Smooth muscle cell (in vitro differentiated cells): ENCODE measurements around the gene DYRK1A. TPM values are rescaled to one million over a fixed set of nuclear protein-coding genes. Genes with fewer than 3 reads are reported as not detected.
"Not testable (repeated sequence)": the region's sequence is repeated elsewhere in the genome, so short reads cannot be mapped to it uniquely, and the experiment has no call there.

Experiments used
- DNase-seq: peaks from one replicate; lab custom pipeline; 2025; ENCODE audit not compliant: unreplicated experiment; lab: John Stamatoyannopoulos, UW
- H2AFZ ChIP-seq: fragments of 200-600 bp; sonication (generic); 2 replicates; pipeline ENCODE4 v1.6.0; 2016; ENCODE audit warnings: antibody characterized with exemption, low read depth, mild to moderate bottlenecking
- H3F3A ChIP-seq: fragments of 200-600 bp; sonication (generic); 2 replicates; pipeline ENCODE4 v1.6.0; 2017; ENCODE audit warnings: antibody characterized with exemption, low read depth
- H3K27ac ChIP-seq: fragments of 200-600 bp; sonication (generic); 2 replicates; pipeline ENCODE4 v1.5.1; 2016; ENCODE audit warnings: low read depth, mild to moderate bottlenecking
- H3K27me3 ChIP-seq: fragments of 200-600 bp; sonication (generic); 2 replicates; pipeline ENCODE4 v1.6.1; 2016; ENCODE audit warnings: low read depth, mild to moderate bottlenecking
- H3K36me3 ChIP-seq: fragments of 200-600 bp; sonication (generic); 2 replicates; pipeline ENCODE4 v1.5.1; 2016; ENCODE audit warnings: low read depth
- H3K4me1 ChIP-seq: fragments of 200-600 bp; sonication (generic); 2 replicates; pipeline ENCODE4 v1.5.1; 2016; ENCODE audit warnings: low read depth
- H3K4me2 ChIP-seq: fragments of 200-600 bp; sonication (generic); 2 replicates; pipeline ENCODE4 v1.6.0; 2016; ENCODE audit warnings: mild to moderate bottlenecking
- H3K4me3 ChIP-seq: fragments of 200-600 bp; sonication (generic); 2 replicates; pipeline ENCODE4 v1.5.1; 2016; ENCODE audit warnings: mild to moderate bottlenecking
- H3K79me2 ChIP-seq: fragments of 200-600 bp; sonication (generic); 2 replicates; pipeline ENCODE4 v1.6.0; 2016; ENCODE audit warnings: low read depth, mild to moderate bottlenecking
- H3K9ac ChIP-seq: fragments of 200-600 bp; sonication (generic); 2 replicates; pipeline ENCODE4 v1.6.0; 2016; ENCODE audit warnings: low read depth
- H3K9me3 ChIP-seq: fragments of 200-600 bp; sonication (generic); replicated peaks from 2 replicates; pipeline ENCODE4 v1.5.1; 2016; ENCODE audit warnings: low read depth
- H4K20me1 ChIP-seq: fragments of 200-600 bp; sonication (generic); 2 replicates; pipeline ENCODE4 v1.6.0; 2016; ENCODE audit warnings: low read depth
- WGBS: methylation state at CpG from one replicate; pipeline ENCODE4 v1.1.7; 2016; ENCODE audit warnings: low lambda C conversion rate; 5-methylcytosine and 5-hydroxymethylcytosine counted together
- polyA plus RNA-seq: library from polyadenylated mRNA; unstranded; fragments of >200 nt; fragmentation: Nextera tagmentation; extraction: Ambion mirVana; gene quantifications from 2 replicates; pipeline ENCODE4 v1.2.1, GENCODE V29; 2016
- total RNA-seq: library from RNA; depleted of rRNA; stranded (reverse); fragments of >200 nt; gene quantifications from 2 replicates; pipeline ENCODE4 v1.2.3, GENCODE V29; 2014
- TF ChIP-seq, protein P1 (sequence below): fragments of 200-600 bp; sonication (generic); IDR thresholded peaks from 2 replicates; pipeline ENCODE4 v1.5.1; 2017; ENCODE audit warnings: borderline replicate concordance, mild to moderate bottlenecking, antibody characterized with exemption; ENCODE audit not compliant: insufficient read depth, poor library complexity, severe bottlenecking

Gene DYRK1A
- total and polyA plus RNA-seq, 2 experiments from 2014 or later = 2.4 to 61.7 TPM

DNA sequence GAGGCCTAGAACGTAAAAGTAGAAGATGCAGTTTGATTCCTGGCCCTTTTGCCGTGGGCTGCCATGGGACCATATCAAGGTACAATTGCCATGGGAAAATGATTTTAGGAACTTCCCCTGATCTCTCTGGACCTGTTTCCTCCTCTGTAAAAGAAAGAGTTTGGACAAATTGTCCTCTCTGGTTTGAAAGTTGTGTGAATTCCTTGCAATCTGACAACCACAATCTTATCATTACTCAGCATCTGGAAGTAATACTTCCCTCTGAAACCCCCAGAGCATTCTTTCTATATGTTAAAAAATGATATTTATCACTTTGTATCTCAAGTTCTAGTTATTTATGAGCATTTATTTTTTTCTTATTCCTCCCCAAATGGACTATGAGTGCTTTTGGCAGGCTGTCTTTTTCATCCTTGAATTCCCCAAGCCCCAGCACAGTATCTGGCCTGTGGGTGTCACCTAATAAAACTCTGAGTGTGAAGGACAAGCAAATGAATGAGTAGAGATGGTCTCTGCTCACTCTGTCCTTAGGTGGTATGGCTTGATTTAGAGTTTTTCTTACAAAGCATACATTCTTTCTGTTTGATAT is 181.1 kb downstream of the DYRK1A start:
- WGBS = 45% methylated on average over 2 of the region's 2 CpGs
- no peaks in the 10 kb centered on the region for H4K20me1 ChIP-seq
- H3K9me3 ChIP-seq = no peaks in the 10 kb centered on the region
- peak overlapping the region; percentile 25 for H3K4me2 ChIP-seq
- H3K4me3 ChIP-seq = no peak overlapping the region
- no peak for DNase-seq
- no peak overlapping the region for H2AFZ ChIP-seq
- no peaks in the 10 kb centered on the region for H3K4me1 ChIP-seq
- no peaks in the 10 kb centered on the region for H3K27me3 ChIP-seq
- H3K79me2 ChIP-seq = no peaks in the 10 kb centered on the region
- H3K27ac ChIP-seq = no peak overlapping the region
- no peak overlapping the region for H3K9ac ChIP-seq
- H3F3A ChIP-seq = no peaks in the 10 kb centered on the region
- no peaks in the 10 kb centered on the region for H3K36me3 ChIP-seq
- TF ChIP-seq, protein P1, sequence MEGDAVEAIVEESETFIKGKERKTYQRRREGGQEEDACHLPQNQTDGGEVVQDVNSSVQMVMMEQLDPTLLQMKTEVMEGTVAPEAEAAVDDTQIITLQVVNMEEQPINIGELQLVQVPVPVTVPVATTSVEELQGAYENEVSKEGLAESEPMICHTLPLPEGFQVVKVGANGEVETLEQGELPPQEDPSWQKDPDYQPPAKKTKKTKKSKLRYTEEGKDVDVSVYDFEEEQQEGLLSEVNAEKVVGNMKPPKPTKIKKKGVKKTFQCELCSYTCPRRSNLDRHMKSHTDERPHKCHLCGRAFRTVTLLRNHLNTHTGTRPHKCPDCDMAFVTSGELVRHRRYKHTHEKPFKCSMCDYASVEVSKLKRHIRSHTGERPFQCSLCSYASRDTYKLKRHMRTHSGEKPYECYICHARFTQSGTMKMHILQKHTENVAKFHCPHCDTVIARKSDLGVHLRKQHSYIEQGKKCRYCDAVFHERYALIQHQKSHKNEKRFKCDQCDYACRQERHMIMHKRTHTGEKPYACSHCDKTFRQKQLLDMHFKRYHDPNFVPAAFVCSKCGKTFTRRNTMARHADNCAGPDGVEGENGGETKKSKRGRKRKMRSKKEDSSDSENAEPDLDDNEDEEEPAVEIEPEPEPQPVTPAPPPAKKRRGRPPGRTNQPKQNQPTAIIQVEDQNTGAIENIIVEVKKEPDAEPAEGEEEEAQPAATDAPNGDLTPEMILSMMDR = no peak

DNA sequence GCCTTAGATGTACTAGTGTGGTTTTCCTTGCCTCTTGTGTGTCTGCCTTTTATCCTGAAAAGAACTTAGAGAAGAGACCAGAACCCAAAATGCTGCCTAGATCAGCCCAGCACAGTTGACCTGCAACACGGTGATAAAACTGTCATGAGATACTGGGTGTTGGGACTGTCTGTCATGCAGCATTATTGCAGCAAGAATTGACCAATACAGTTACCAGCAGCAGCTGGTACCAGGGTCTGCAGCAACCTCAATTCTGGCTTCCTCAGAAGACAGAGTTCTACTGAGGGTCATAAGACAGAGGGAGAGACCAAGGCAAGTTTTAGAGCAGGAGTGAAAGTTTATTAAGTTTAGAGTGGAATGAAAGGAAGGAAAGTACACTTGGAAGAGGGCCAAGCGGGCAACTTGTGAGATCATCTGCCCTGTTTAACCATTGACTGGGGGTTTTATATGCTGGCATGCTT is 182.0 kb downstream of the DYRK1A start:
- no peak overlapping the region for H3K9ac ChIP-seq
- WGBS = 69% methylated on average over 2 of the region's 2 CpGs
- no peaks in the 10 kb centered on the region for H3K27me3 ChIP-seq
- H4K20me1 ChIP-seq = no peaks in the 10 kb centered on the region
- no peaks in the 10 kb centered on the region for H3K36me3 ChIP-seq
- H3K4me1 ChIP-seq = no peaks in the 10 kb centered on the region
- H3K79me2 ChIP-seq = no peaks in the 10 kb centered on the region
- H3K4me2 ChIP-seq = no peak overlapping the region
- no peaks in the 10 kb centered on the region for H3F3A ChIP-seq
- no peaks in the 10 kb centered on the region for H3K9me3 ChIP-seq
- H2AFZ ChIP-seq = no peak overlapping the region
- no peak overlapping the region for H3K27ac ChIP-seq
- TF ChIP-seq, protein P1 = no peak
- H3K4me3 ChIP-seq = no peak overlapping the region
- DNase-seq = no peak

- DNase-seq, H3K9me3 ChIP-seq, H3K4me2 ChIP-seq, H3K27me3 ChIP-seq, H3K4me1 ChIP-seq, H4K20me1 ChIP-seq, H3K36me3 ChIP-seq, H3K79me2 ChIP-seq, H3K9ac ChIP-seq, H2AFZ ChIP-seq, H3K4me3 ChIP-seq, H3K27ac ChIP-seq, H3F3A ChIP-seq: not testable (repeated sequence)
- WGBS = 96% methylated on average over 4 of the region's 4 CpGs
Observed at GRCh38 chr21:37549730-37550129, 183.2 kb downstream of the DYRK1A start.

- Histone ChIP-seq H3K27ac (no peak overlapping the region), H3K4me3 (no peak overlapping the region)
- TF ChIP-seq, protein P1 = no peak
Observed at GRCh38 chr21:37550157-37550556, 183.6 kb downstream of the DYRK1A start.

More at GRCh38 chr21:37550157-37550556, 183.6 kb downstream of the DYRK1A start:
- H3K9ac ChIP-seq = no peak overlapping the region
- 82% methylated on average over 9 of the region's 9 CpGs for WGBS
- no peaks in the 10 kb centered on the region for H3K9me3 ChIP-seq
- no peaks in the 10 kb centered on the region for H3K27me3 ChIP-seq
- H3K79me2 ChIP-seq = no peaks in the 10 kb centered on the region
- no peak overlapping the region for H3K4me2 ChIP-seq
- DNase-seq = no peak
- no peaks in the 10 kb centered on the region for H3K4me1 ChIP-seq
- H3F3A ChIP-seq = no peaks in the 10 kb centered on the region
- no peaks in the 10 kb centered on the region for H4K20me1 ChIP-seq
- no peak overlapping the region for H2AFZ ChIP-seq
- H3K36me3 ChIP-seq = no peaks in the 10 kb centered on the region
